Measurements from ENCODE around the gene MIB1.
A peak's percentile ranks its signal among the peaks of the same experiment; 100 is the strongest.

Gene MIB1

DNA sequence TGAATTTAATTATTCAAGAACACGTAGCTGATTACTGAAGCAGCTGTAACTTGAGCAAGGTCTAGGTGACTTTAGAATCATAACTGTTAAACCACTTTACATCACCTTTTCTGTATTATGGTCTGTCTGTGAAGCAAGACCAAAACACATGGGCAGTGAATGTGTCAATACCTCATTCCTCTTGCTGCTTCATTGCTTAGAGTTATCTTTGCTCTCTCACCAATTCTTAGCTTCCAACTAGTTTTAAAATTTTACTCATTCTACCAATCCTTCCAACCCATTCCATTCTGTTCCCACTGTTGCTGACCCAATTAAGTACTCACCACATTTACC lies 80.2 kb downstream of the MIB1 start:
- no peak for DNase-seq

DNA sequence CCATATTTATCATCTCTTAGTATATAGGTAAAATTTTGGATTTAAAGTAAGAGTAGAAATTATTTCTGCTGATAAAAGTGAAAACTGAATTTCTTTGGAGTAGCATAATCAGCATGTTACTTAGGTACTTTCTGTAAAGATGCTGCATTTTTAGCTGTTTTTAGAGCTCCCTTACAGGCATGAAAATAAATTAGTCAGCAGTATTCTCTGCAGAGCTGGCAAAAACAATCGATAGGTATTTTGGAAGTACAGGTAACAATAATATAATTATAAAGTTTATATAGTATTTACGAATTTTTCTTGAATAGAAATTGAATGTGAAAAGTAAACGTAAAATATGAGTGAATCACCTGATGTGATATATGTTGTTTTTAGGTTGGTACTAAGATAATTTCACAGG lies 83.3 kb downstream of the MIB1 start:
- no peak for DNase-seq

DNA sequence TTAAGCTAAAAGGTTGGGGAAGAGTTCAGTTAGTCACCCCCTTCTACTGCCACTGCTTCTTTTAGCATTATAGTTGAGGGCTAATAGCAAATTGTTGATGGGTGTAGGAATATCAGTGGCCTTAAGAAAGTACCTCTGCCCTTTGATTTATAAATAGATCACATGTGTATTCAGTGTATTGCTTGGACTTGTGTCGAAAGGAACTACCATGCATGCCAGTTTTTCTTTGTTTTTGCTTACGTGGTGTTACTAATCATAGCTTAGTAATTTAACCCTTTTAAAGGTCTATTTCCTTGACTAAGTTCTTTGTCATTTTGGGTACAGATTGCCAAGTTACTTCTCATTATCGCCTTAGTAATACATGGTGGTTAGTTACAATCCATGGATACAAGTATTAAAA lies 85.6 kb downstream of the MIB1 start:
- no peak for DNase-seq

DNA sequence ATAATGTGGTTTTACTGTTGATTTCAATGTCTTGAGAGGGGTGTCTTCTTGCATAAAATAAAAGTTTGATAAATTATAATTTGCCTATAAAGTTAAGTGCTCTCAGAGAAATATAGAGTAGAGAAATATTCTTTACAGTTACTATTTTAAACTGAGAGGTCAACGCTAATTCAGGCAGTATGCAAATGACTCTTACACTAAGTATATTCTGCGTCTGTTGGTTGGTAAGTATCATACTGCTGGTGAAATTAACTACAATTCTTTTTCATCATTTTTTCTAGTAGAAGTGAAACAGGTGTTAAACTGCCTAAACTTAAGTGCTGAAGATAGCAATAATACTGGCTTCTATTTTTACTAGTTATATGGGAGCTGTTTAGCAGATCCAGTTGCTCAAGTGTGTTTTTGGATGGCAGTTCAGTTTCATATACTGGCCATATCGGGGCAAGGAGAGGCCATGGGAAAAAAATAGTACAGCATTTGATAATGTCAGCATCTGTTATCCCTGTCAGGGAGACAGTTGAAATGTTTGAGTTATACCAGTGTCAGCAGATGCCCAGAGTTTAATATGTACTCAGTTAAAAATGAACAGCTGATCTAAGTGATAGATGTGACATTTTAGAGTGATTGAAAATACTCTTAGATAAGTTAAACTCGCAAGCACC lies 86.2 kb downstream of the MIB1 start:
- no peak for DNase-seq

DNA sequence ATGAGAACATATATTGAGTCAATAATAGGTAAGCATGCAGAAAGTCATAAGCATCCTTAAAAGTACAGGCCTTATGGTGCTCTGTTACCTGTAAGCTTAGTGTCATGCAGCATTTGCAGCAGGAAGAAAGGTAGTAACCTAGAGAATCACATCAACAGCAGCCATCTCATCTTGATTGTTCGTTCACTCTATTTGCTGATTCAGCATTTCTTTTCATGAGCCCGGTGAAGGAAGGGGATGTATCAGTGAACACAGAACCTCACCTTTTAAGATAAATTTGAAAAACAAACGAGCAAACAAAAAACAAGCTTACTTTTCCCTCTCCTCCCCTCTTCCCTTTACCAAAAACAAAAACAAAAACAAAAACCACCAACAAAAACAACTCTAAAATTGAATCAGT lies 89.9 kb downstream of the MIB1 start:
- no peak for DNase-seq

DNA sequence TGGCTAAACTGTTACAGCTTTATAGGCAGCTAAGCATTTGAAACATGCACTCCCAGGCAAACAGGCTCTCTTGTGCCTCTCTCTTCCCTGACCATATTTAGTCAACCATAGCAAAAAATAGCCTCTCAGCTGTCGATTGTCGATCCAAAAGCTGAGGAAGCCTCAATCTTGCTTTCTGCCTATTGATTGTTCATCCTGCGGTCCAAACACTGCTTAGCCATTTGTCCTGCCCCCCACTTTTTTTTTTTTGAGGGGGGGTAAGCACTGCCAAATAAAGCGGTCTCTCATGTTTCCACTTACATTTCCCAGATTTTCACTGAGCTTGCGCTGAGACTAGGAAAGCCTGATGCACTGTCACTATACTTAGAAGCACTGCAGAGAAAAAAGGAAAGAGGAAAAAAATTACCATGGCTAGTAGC lies 90.8 kb downstream of the MIB1 start:
- no peak for DNase-seq

DNA sequence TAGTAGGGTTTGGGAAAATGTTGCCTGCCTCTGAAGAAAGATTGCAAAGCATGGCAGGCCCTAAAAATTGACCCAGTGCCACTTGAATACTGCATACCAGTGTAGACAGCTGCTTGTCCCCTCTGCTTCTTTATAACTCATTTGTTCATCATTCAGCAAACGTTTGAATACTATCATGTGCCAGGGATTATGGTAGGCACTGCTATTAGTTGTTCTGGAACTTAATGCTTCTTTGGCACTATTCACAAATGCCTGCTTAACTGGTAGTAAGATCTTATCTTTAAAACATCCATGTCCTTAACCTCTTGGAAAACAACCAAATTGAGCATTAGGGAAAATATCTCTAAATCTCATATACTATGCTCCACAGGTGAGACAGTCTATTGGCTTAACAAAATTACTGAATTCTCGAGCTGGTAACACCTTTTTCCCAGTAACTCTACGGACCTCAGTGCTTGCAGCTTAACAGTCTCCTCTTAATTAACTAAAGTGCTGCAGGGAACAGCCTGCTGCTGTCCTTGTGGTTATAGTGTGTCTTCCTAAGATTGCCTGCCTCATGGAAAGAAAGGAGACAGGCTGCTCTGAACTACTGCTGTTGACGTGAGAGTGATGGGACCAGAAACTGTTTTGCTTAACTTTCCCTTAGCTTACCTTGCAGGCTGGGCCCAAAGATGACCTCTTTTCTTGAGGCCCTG lies 93.2 kb downstream of the MIB1 start:
- no peak for DNase-seq

DNA sequence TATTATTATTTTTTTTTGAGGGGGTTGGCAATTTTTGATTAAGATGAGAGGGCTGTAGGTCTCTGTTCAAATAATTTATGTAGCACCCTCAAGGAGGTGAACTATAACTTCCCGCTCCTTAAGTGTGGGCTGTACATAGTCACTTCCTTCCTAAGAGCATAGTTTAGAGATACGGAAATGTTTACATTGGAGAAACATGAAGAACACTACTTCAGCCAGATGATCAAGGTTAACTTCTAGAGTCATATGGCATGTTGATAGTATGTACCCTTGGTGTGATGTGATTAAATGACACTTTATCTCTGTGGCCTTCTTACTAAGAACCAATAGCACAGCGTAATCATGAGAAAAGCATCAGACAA lies 93.7 kb downstream of the MIB1 start:
- no peak for DNase-seq

DNA sequence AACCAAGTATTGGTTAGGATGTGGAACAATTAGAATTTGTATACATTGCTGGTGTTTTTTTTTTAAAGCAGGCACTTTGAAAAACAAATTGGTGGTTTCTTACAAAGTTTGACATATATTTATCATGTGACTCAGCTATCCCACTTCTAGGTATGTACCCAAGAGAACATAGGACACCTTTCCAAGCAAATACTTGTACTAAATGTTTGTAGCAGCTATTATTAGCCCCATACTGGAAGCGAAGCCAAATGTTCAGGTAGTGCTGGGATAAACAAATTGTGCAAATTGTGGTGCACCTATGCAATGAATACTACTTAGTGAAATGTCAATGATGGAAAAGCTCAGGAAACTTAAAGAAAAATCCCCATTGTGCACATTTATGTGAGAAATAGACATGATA lies 101.0 kb downstream of the MIB1 start:
- DNase-seq, result no peak

DNA sequence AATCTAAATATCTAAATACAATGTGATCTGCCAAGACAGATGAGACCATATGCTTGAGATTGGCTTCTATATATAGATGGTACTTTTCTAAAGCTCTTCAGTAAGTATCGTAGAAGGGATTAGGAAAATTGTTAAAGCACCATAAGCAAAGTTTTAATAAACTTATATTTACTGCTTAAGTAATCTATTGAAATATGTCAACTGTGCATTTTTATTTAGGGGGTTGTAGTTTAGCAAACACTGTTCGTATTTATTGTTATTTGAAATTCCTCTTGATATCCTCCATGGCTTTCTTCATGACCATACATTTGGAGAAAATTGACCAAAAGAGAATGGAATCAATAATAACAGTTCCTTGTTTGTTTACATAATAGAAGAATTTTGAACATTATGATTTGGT lies 102.7 kb downstream of the MIB1 start:
- DNase-seq, result no peak

DNA sequence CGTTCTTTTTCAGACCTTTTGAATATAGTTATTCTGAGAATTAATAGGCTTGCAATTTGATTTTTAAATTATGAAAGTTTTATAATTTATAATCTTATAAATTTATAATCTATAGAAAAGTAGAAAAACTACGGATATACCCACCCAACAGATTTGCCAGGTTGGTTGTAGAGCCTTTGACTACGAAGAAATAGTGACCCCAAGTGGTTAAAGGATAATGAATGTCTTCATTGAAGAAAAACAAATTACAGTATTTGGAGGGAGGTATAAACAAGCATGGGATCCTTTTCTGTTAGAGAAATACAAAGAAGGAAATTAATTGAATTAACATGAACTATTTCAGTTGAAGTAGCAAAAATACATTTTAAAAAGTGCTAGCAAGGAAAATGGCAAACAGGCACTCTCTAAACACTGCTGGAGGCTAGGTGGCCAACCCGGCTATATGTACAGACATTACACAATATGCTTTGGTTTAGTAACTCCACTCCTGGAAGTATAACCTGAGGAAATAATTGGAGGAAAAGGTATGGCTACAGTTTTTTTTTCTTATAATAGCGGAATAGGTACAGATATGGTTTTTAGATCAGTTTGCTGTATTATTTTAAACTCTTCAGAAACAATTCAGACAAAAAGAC lies 110.9 kb downstream of the MIB1 start:
- DNase-seq, result peak; percentile 20 to 27

DNA sequence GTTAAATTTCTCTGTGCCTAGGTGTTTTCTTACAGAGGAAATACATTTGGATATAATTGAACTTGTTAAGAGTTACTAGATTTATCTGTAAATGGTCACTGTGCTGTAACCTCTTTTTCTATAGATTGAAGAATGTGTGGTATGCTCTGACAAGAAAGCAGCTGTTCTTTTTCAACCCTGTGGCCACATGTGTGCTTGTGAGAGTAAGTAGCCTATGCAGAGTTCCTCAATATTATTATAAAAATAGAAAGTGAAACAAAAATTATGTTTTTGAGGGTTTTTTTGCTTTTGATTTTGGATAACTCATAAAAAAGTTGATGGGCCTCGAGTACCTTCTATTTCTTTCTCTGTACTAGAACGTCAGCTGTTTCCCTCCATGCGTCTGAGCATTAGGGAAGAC lies 112.4 kb downstream of the MIB1 start:
- DNase-seq, result peak in 1 of 2 experiments; percentile 6

DNA sequence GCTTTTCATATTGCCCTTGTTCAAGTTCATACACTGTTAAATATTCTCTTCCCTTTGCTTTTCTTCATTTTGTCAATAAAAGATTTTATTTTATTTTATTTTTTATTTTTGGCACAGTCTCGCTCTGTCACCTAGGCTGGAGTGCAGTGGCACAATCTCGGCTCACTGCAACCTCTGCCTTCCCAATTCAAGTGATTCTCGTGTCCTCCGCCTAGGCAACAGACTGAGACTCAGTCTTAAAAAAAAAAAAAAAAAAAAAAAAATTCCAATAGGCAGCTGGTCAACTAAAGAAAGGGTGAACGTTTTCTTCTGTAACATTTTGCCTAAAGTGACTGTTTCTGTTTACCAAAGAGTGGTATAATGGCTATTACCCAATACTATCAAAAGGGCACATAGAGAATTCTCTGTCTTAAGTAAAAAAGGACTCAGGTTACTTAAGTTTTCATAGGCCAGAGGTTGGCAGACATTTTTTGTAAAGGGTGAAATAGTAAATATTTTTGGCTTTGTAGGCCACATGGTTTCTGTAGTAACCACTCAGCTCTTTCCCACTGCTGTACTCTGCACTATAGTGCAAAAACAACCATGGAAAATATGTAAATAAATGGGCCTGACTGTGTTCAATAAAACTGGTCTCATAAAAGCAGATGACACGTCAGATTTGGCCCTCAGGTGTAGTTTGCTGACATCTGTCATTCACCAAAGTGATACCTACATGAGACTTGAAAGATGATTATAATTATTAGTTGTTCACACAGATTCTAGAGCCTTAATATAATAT lies 113.4 kb downstream of the MIB1 start:
- DNase-seq, result no peak

DNA sequence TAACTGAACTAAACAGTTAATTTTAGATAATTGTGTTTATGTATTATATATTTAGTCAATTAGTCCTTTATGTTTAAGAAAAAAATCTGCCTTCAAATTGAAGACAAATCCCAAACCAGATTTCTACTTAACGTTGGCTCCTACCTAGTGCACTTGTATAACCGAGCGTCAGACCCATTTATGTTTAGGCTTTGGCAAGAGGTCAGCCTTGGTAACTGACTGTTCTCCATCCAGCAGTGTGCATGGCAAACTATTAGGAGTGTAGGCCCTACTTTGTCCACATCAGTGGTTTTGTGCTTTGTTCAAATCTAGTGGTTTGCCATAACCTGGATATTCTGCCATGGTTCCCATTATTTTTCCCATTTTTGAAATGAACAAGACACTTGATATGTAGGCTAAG lies 114.8 kb downstream of the MIB1 start:
- DNase-seq, result no peak

DNA sequence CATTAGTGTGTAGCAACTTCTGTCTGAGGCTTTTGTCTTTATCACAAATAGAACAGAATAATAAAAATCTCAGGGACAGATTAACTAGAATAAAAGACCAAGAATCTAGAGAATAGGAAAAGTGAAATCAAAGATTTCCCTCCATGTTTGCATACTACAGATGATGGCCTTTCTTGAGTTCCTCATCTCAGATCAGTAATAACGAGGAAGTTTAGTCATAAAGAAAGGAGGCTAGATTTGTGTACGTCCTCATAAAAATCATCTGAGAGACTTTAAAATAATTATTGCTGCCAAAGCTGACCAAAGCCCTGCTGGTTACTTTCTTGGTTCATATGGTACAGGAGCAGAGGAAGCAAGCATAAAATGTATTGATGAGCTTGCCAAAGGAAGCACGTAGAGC lies 117.3 kb downstream of the MIB1 start:
- DNase-seq, result no peak

DNA sequence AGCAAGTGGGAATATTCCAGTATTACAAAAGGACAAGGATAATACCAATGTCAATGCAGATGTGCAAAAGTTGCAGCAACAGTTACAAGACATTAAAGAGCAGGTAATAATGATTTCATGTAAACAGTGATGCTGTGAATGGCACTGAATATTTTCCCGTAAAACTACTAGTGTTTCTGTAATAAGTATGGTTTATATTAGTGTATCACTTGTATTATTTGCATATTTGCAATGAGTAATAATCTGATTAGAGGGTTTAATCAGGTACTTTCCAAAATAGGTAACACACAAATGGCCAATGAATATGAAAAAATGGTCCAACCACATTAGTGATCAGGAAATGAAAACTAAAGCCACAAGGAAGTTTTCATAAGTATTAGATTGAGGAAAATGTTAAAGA lies 118.0 kb downstream of the MIB1 start:
- no peak for DNase-seq

DNA sequence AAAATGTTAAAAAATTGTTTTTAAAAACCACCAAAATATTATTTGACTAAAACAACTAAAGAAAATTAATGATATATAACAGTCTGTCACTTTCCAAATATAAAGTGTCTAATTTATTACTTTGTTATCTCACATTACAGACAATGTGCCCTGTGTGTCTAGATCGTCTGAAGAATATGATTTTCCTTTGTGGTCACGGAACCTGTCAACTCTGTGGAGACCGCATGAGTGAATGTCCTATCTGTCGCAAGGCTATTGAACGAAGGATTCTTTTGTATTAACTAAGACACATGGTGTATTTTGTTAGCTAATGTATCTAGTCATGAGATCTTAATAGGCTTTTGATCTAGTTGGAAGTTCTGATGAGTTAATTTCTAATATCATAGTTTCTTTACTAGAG lies 123.8 kb downstream of the MIB1 start:
- no peak for DNase-seq

DNA sequence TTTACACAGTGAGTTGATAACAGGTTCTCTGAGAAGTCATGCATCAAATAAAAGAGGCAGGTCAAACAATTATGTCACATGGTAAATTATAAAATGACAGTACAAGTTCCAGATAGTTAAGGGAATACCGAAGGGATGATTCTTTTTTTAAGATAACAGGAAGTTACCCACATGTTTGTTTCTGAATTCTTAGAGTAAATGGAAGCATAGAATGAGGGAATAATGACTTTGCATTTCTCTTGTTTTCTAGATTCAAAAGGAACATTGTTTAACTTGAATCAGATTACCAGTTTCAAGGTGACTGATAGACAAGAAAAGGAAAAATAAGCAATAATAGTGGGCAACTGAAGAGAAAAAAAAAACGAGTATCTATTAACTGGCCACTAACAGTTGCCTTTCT lies 124.5 kb downstream of the MIB1 start:
- DNase-seq, result no peak

DNA sequence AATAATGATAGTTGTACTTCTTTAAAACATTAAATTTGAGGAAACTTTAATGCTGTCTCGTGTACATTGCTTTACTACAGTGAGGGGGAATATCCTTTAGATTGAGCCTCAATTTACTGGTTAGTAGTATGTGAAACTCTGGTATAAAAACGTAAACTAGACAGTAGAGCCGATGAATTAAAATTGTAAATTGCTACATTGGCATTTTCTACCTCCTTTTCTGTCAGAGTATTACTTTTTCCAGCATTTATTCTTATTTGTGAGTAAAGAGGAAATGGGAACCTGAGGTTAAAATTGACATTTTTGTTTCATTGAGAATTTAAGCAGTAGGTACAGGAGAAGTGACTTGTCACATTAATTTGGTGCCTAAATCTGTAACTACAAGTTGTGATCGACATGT lies 128.2 kb downstream of the MIB1 start:
- no peak for DNase-seq

DNA sequence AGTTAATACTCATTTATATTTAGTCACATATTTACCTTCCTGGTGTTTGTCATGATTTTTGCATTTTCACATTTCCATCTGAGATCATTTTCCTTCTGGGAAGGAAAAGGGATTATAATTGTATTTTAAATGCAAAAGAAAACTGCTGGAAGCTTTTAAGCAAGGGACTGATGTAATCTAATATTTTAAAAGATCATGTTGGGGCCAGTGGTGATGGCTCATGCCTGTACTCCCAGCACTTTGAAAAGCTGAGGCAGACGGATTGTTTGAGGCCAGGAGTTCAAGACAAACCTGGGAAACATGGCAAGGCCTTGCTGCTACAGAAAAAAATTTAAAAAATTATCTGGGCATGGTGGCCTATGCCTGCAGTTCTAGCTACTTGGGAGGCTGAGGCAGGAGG lies 149.0 kb downstream of the MIB1 start:
- DNase-seq, result no peak

DNA sequence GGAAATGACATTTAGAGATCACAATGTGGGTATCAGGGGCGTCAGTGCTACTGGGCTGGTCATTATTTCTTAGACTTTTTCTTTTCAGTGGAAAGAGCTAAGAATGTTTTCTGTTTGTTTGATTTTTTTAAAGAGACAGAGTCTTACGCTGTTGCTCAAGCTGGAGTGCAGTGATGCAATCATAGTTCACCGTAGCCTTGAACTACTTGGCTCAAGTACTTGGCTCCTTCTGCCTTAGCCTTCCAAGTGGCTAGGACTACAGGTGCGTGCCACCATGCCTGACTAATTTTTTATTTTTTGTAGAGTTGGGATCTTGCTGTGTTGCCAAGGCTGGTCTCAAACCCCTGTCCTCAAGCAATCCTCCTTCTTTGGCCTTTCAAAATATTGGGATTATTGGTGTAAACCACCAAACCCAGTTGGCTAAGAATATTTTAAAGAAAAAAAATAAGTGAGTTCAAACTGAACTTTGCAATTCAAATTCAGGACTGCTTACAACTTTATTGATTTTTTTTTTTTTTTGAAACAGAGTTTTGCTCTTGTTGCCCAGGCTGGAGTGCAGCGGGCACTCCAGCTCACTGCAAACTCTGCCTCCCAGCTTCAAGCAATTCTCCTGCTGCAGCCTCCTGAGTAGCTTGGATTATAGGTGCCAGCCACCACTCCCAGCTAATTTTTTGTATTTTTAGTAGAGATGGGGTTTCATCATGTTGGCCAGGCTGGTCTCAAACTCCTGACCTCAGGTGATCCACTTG lies 154.2 kb downstream of the MIB1 start:
- no peak for DNase-seq

DNA sequence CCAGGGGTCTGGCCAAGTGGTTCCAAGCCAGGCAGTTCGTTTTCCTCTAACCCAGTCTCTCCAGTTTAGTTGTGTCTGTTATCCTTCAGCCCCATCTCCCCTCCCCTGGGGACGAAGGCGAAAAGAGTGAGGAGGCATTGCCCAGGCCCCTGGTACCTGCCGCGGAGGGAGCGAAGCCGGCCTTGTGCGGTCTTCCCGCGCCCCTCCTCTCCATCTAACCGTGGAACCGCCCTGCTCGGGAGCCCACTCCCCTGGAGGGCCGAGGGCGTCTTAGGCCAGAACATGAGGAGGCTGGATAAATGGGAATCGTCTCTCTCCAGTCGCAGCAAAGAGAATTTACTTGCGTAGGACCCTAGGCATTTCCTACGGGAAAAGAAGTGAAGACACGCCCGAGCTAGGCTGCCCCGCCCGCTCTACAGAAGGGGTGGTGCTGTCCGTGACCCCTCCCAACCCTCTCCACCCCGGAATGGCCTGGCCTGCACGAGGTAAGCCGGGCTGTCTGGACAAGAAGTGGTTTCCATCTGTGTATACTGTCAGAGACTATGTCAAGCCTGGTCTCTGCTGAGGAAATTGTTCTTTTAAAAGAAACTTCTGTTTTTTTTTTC lies 156.2 kb downstream of the MIB1 start:
- DNase-seq, result no peak

DNA sequence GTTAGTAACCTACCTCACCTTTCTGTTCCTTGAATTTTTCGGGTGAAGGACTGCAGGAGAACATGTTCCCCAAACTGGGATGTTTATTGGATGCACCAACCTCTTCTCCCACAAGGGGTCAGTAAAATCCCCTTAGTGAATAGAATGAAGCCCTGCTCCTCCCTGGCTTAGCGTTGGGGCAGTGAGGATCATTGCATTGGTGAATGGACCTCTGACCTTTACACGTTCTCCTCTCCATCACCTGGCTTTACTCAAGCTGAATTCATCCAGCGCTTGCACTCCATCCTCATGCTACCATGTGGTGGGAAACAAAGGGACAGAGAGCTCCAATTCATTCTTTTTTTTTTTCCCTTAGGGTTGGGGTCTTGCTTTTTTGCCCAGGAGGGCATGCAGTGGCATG lies 157.2 kb downstream of the MIB1 start:
- peak; percentile 27 to 61 for DNase-seq
